Epidermal melanocyte (primary cell): Measurements from ENCODE around the gene SESN2.

ENCODE experiments used
- DNase-seq: peaks from one replicate; pipeline ENCODE4 v3.0.0; 2011; ENCODE audit warnings: low spot score; ENCODE audit not compliant: insufficient read length

Gene SESN2, protein sequence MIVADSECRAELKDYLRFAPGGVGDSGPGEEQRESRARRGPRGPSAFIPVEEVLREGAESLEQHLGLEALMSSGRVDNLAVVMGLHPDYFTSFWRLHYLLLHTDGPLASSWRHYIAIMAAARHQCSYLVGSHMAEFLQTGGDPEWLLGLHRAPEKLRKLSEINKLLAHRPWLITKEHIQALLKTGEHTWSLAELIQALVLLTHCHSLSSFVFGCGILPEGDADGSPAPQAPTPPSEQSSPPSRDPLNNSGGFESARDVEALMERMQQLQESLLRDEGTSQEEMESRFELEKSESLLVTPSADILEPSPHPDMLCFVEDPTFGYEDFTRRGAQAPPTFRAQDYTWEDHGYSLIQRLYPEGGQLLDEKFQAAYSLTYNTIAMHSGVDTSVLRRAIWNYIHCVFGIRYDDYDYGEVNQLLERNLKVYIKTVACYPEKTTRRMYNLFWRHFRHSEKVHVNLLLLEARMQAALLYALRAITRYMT

DNA sequence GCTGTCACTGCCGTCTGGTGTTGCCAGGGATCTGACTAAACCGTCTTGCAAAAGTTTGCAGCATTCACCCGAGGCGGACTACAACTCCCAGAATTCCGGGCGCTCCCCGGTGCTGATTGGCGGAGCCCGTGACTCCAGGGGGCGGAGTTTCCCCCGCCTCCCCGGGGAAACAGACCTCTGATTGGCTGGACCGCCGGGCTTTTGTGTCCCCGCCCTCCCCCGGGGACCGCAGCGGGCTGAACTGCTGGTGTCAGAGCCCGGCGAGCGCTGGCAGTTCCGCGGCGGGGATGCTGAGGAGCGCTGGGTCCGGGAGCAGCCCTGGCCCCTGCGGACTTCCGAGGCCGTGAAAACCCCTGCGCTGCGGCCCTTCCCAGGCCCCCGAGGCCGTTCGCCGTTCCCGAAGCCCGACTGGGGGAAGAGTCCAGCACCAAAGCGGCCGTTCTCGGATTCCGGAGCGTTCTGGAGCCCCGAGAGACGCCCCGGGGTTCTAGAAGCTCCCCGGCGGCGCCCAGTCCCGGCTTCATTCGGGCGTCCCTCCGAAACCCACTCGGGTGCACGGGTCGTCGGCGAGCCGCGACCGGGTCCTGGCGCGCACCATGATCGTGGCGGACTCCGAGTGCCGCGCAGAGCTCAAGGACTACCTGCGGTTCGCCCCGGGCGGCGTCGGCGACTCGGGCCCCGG lies at the start of gene SESN2:
Gene SESN2, plus strand, starts transcription at position 267 of the 682 bp plus-strand sequence. Its CDS starts 330 bp downstream, at position 597.
- peak; percentile 79 for DNase-seq

- no peak for DNase-seq
Observed at GRCh38 chr1:28209700-28210099, 49.6 kb upstream of the SESN2 start.

- no peak for DNase-seq
Observed at GRCh38 chr1:28213315-28213714, 46.0 kb upstream of the SESN2 start.

DNA sequence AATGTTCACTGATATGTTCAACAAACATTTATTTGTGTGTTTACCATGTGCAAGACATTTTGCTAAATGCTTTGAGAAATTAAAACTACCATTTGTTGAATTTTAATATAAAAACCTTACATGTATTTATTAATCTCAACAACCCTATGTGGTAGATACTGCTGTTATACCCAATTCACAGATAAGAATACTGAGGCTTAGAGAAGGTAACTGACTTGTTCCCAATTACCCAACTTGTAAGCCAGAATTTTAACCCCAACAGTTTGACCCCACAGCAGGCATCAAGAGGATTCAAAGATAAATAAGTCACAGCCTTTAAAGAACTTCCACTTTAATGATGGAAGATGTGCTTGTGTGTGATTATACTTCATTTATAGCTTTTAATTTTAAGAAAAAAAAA lies 30.2 kb upstream of the SESN2 start:
- DNase-seq = no peak

DNA sequence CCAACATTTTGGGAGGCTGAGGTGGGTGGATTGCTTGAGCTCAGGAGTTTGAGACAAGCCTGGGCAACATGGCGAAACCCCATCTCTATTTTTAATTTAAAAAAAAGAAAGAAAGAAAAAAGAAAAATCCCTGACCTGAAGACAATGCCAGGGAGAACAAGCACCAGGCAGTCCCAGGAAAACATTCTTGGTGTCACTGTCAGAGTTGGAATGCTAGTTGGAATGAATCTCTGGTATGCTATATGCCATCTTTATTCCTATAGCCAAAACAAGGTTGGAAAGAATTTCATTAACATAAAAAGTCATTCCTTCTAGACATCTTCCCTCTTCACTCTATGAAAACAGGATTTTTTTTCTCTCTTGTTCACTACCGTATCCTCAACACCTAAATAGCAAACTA lies 29.3 kb upstream of the SESN2 start:
- no peak for DNase-seq

GRCh38 chr1:28232558-28233263 lies 26.6 kb upstream of the SESN2 start, which contains the start of gene DNAJC8:
Gene DNAJC8 (minus strand): TSS chr1:28233029. CDS start chr1:28232998, 31 bp downstream.
- peak; percentile 87 for DNase-seq

DNA sequence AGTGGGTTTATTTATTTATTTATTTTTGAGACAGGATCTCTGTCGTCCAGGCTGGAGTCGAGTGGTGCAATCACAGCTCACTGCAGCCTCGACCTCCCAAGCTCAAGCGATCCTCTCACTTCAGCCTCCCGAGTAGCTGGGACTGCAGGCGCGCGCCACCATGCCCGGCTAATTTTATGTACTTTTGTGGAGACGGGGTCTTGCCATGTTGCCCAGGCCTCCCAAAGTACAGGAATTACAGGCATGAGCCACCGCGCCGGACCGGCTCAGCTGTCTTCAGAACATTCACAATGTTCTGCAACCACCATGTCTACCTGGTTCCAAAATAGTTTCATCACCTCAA lies 26.1 kb upstream of the SESN2 start:
- DNase-seq = no peak

DNA sequence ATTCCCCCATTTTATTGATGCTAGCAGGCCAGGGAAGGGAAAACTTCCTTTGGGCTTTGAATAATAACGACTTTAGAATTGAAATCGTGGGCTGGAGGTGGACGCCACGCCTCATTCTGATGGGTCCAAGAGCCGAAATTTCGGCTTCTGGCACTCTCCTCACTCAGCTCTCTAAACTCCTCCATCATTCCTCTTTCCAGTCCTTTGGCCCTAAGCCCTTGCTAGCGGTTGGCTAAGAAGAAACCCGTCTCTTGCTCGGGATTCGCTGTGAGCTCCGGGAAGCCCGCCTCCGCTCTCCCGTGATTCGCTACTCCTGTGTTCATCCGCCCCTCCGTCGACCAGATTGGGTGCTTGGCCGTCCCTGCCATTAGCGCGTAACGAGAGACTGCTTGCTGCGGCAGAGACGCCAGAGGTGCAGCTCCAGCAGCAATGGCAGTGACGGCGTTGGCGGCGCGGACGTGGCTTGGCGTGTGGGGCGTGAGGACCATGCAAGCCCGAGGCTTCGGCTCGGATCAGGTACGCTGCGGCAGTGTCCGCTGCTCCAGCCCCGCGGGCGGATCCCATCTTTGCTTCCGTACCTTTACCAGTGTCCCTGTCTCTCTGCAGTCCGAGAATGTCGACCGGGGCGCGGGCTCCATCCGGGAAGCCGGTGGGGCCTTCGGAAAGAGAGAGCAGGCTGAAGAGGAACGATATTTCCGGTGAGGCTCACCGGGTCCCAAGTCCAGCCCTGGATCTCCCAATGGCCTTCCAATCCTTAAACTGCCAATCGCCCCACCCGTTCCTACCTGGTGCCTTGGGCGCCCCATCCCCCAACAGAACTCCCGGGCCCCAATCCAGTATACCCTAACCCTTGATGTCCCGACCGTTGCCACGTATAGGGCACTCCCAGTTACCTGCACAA lies 23.3 kb upstream of the SESN2 start, which contains the start of gene ATP5IF1:
Gene ATP5IF1, plus strand, starts transcription at position 370 of the 901 bp plus-strand sequence. Its CDS starts 60 bp downstream, at position 430.
- DNase-seq = peak; percentile 99

DNA sequence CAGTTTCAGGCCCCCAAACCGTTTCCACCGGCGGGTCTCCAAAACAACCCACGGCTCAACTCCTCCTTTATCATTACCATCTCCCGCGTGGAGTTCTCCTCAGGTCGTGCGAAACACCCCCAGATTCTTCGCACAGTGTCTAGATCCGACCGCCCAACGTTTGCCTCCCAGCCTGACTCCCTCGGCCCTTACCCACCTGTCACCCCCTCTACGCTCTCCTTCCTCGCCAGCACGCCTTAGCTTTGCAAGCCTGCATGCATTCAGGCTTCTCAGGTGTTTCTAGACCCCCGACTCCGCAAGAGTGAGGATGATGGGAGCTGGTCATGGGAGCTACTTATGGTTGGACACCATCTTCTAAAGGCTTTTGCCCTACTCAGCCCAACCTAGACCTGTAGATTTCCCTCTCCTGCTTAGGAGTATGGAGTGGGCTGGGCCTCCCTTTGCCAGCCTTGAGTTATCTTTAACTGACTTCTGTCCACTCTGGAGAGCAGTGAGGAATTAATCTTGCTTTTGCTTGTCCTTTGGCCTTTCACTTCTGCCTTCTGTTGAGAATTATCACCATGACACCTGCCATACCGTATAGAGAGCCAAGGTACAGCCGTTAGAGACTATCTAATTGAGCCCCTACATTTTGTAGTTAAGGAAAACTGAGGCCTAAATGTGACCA lies 22.5 kb upstream of the SESN2 start:
- no peak for DNase-seq

DNA sequence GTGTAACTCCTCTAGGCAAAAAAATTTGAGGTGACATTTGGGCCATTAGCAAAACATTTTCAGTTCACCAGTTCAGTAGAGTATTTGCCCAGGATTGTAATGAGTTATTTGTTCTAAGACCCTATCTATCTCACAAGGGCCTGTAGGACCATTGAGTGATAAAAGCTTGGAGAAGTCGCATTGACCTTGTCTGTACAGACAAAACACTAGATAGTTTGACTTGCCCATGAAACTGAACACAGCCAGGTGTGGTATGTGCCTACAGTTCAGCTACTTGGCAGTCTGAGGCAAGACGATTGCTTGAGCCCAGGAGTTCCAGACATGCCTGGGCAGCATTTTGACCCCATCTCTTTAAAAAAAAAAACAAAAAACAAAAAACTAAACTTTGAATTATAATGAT lies 20.3 kb upstream of the SESN2 start:
- no peak for DNase-seq

GRCh38 chr1:28240024-28240423 lies 19.3 kb upstream of the SESN2 start:
- DNase-seq = no peak

GRCh38 chr1:28241638-28242241 lies 17.6 kb upstream of the SESN2 start:
- no peak for DNase-seq

DNA sequence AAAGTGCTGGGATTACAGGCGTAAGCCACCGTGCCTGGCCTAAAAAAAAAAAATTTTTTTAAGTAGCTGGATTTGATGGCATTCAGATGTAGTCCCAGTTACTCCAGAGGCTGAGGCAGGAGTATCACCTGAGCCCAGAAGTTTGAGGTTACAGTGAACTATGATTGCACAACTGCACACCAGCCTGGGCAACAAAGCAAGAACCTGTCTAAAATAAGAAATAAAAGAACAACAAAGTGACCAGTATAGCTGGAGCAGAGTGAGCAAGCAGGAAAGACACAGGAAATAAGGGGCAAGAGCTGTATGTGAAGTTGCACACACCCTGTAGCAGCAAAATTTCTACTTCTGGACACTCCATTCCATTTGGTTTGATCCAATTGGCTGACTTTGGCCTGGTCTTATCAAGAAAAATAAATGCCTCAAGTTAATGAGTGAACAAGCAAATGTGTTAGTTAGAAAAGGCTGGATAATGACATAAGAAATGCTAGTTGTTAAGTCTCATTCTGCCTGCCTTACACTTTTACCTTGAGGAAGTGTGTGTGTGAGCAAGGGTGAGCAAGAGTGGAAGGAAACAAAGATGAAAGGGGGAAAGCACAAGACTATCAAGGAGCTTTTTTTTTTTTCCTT lies 15.5 kb upstream of the SESN2 start:
- DNase-seq = no peak

GRCh38 chr1:28244549-28245251 lies 14.6 kb upstream of the SESN2 start:
- no peak for DNase-seq

DNA sequence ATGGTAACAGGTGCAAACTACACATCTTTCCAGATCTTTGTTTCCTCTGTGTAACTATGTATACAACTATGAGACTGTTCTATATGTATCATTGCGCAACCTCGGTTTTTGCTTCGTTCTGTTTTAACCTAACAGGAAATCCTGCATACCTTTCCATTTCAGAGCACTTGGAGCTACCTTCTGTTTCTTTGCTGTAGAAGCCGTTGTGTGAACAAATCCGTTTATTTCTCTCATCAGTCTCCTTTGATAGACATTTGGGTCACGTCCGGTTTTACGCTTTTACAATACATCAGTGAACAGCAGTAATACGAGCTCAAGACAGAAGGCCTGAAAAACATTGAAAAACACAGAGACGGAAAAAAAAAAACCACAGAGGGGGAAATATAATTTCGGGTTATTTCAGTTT lies 12.9 kb upstream of the SESN2 start:
- no peak for DNase-seq

- no peak for DNase-seq
Observed at GRCh38 chr1:28247612-28248272, 11.6 kb upstream of the SESN2 start.

DNA sequence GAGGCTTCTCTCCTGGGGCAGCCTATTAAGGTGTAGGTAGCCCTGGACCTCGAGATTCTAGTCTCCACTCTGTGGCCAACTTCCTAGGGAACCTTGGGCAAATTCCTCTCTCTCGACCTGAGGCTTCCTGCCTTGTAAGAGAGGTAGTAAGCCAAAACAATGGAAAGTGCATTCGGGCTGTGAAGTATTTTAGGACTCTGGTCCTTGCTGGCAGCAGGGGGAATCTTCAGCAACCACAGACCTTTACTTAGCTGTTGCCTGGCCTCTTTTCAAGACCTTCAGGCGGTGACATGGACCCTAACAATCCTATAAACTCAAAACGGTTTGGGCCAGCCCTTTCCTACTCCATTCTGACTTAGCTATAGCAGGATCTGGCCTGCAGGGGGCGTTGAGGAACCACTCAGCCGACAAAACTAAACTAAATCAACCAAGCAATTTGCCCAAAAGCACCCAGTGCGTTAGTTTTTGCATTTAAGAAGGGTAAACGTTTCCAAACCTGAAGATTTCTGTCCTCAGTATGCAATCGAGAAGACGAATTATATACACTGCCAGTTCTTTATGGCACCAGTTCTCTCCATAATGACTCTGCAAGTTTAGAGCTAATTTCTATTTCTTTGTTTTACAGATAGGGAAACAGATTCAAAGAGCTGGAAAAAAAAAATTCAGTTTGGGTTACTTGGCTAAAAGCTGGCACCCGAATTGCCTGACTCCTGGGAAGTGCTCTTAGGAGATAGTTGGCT lies 10.9 kb upstream of the SESN2 start:
- peak; percentile 49 for DNase-seq
